ENCODE results near the gene RDX. TPM values are rescaled to one million over a fixed set of nuclear protein-coding genes. Genes with fewer than 3 reads are reported as not detected.

Gene RDX
- total and polyA plus RNA-seq, 2 of the 4 experiments (the other 2 are of a cell fraction) = 61.1 to 72.4 TPM

- no peaks in the 10 kb centered on the region for H3K9me3 ChIP-seq (ENCODE audit: control insufficient read depth, insufficient read depth, low read length)
- POLR2A ChIA-PET (ENCODE audit: unreplicated experiment) = no interaction called here
- H3K18ac ChIP-seq (ENCODE audit: low read depth, low read length) = no peak overlapping the region
- H3K4me1 ChIP-seq (ENCODE audit: control insufficient read depth, insufficient read depth, low read length) = no peaks in the 10 kb centered on the region
- no peak overlapping the region for H4K91ac ChIP-seq (ENCODE audit: insufficient read depth, low read depth, low read length)
- no peak overlapping the region for H2AK5ac ChIP-seq (ENCODE audit: low read depth, low read length)
- DNase-seq (no peak), ATAC-seq (ENCODE audit: low read depth) (no peak)
- no peak overlapping the region for H2BK5ac ChIP-seq (ENCODE audit: low read depth, low read length, poor library complexity, severe bottlenecking)
- H3K79me1 ChIP-seq (ENCODE audit: low read depth in 1 of 2, low read length in 2 of 2) = no peaks in the 10 kb centered on the region
- no TSS peak for BruUV-seq (replicated peaks)
- in situ Hi-C loops (cut with MboI; ENCODE audit: low sequenced_read_pairs) = no loop called here
- no peak overlapping the region for H3K9ac ChIP-seq (ENCODE audit: low read depth, low read length)
- H3K14ac ChIP-seq (replicated peaks; ENCODE audit: low read depth, low read length) = no peak overlapping the region
- H3K56ac ChIP-seq (ENCODE audit: extremely low read depth, insufficient read depth, low read length) = no peak overlapping the region
- H2AFZ ChIP-seq (replicated peaks; ENCODE audit: low read length, poor library complexity) = no peak overlapping the region
- no peaks in the 10 kb centered on the region for H4K20me1 ChIP-seq (ENCODE audit: insufficient read depth, low read length)
- H3K27ac ChIP-seq (ENCODE audit: insufficient read depth, low read length) = no peak overlapping the region
- H2AK9ac ChIP-seq (replicated peaks; ENCODE audit: low read depth, low read length, poor library complexity) = no peak overlapping the region
- no peak overlapping the region for H3K4ac ChIP-seq (ENCODE audit: low read depth, low read length)
- H3K4me3 ChIP-seq (ENCODE audit: insufficient read depth, low read depth, low read length) = no peak overlapping the region
- no peak overlapping the region for H3K23ac ChIP-seq (ENCODE audit: low read depth, low read length)
- no peaks in the 10 kb centered on the region for H3K36me3 ChIP-seq (ENCODE audit: control insufficient read depth, insufficient read depth, low read length)
- H2BK15ac ChIP-seq (ENCODE audit: low read depth, low read length) = no peak overlapping the region
- TF ChIP-seq RAD21 (IDR thresholded peaks at IDR 0.05; ENCODE audit: low read length) (no peak), MAZ (IDR thresholded peaks at IDR 0.05; ENCODE audit: borderline replicate concordance, low read depth, low read length) (no peak), USF2 (IDR thresholded peaks at IDR 0.05; ENCODE audit: low read depth, low read length) (no peak), CEBPB (IDR thresholded peaks at IDR 0.05; ENCODE audit: low read depth, low read length) (no peak), CHD1 (IDR thresholded peaks at IDR 0.05; ENCODE audit: low read depth, low read length) (no peak), NFE2L2 (IDR thresholded peaks at IDR 0.05; ENCODE audit: low read depth, low read length) (no peak), RFX5 (IDR thresholded peaks at IDR 0.05; ENCODE audit: low read depth, low read length) (no peak), ELK1 (IDR thresholded peaks at IDR 0.05; ENCODE audit: borderline replicate concordance, low read depth, low read length) (no peak), POLR2A (IDR thresholded peaks at IDR 0.05; ENCODE audit: low read depth, low read length) (no peak), BHLHE40 (IDR thresholded peaks at IDR 0.05; ENCODE audit: low read depth, low read length) (no peak)
- H3K4me2 ChIP-seq (ENCODE audit: low read depth, low read length) = no peak overlapping the region
- WGBS, 2 experiments (ENCODE audit: extremely low coverage in 2 of 2, insufficient read length in 1 of 2) = no CpG with 5 or more reads among the region's 5 CpGs
- H4K8ac ChIP-seq (ENCODE audit: low read depth in 2 of 2, low read length in 2 of 2) = no peak overlapping the region
- intact Hi-C loops (cut with micrococcal nuclease) = no loop called here
- no peak overlapping the region for H4K5ac ChIP-seq (ENCODE audit: low read depth, low read length)
- peaks cover 3% of the 10 kb centered on the region; the same call in 1 of the 2 replicates for H3K27me3 ChIP-seq (ENCODE audit: control insufficient read depth, insufficient read depth, low read length)
- no peak overlapping the region for H2BK20ac ChIP-seq (ENCODE audit: low read depth, low read length)
- H3K9me1 ChIP-seq (ENCODE audit: insufficient read depth, low read length) = no peaks in the 10 kb centered on the region
- dilution Hi-C loops (cut with HindIII; ENCODE audit: low sequenced_read_pairs, unreplicated experiment) = no loop called here
- no peak overlapping the region for H2BK120ac ChIP-seq (ENCODE audit: low read depth, low read length)
- CTCF ChIA-PET = no interaction called here
These were observed 7.0 kb upstream of the RDX start for GRCh38 chr11:110303414-110303826.
